Activated CD4-positive, alpha-beta T cell treated with anti-CD3 and anti-CD28 coated beads for 4 hours (primary cell): Measurements from ENCODE around the gene TULP3.
A peak's percentile ranks its signal among the peaks of the same experiment; 100 is the strongest.

Experiments used
- DNase-seq, 2 donors: peaks; one replicate each; pipeline ENCODE4 v3.0.0-alpha.2; 2020

Gene TULP3

DNA sequence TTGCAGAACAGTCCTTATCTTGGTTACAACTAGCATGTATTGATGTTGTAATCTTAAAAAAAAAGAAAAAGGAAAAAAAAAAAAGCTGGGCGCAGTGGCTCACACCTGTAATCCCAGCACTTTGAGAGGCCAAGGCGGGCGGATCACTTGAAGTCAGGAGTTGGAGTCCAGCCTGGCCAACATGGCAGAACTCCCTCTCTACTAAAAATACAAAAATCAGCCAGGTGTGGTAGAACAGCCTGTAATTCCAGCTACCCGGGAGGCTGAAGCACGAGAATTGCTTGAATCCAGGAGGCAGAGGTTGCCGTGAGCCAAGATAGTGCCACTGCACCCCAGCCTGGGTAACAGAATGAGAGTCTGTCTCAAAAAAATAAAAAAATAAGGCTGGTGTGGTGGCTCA lies 42.9 kb downstream of the TULP3 start:
- DNase-seq = no peak

DNA sequence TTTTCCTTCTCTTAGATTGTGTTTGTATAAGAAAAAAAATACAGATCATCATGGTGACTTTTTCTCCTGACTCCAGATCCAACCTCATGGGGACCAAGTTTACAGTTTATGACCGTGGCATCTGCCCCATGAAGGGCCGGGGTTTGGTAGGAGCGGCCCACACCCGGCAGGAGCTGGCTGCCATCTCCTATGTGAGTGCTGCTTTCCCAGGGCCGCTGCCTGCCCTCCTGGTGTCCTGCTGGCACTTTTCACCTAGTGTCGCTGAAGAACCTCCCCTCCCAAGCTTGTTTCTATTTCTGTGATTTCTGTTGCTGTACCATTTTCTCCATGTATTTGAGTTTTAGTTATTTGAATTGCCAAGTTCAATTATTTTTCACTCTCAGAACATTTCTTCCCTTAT lies 43.7 kb downstream of the TULP3 start:
- no peak for DNase-seq

DNA sequence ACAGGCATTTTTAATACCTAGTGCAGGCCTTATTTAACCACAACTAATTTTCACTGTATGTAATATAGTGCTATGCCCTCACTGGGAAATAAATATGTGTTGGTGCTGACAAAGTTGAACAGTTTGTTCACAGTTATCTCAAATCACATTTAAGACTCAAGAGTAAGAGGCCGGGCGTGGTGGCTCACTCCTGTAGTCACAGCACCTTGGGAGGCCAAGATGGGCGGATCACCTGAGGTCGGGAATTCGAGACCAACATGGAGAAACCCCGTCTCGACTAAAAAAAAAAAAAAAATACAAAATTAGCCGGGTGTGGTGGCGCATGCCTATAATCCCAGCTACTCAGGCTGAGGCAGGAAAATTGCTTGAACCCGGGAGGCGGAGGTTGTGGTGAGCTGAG lies 45.6 kb downstream of the TULP3 start:
- DNase-seq = no peak

DNA sequence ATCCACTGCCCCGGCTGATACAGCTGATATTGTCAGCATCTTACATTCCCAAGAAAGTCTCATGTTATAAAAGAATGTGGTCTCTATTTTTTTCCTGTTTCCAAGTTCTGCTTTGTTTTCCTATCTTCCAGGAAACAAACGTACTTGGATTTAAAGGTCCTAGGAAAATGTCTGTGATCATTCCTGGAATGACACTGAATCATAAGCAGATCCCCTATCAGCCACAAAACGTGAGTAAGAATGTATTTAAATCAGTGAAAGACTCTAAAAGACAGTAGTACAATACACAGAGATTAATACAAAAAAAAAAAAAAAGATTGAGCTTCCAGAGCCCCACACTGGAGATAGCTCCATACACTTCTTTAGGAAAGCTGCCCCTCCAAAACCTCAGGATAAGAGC lies 46.8 kb downstream of the TULP3 start:
- DNase-seq = no peak

DNA sequence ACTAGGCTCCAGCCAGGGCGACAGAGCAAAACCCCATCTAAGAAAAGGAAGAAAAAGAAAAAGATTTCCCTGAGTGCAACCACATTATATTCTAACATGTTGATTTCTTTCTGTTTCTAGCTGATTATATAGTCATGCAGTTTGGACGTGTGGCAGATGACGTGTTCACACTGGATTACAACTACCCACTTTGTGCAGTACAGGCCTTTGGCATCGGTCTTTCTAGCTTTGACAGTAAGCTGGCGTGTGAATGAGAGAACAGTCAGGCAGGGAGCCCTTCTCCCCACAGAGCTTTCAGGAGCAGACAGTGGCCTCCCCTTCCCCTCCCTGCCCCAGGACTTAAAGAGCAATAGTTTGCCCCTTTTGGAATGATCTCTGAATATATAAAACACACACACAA lies 48.5 kb downstream of the TULP3 start:
- no peak for DNase-seq

DNA sequence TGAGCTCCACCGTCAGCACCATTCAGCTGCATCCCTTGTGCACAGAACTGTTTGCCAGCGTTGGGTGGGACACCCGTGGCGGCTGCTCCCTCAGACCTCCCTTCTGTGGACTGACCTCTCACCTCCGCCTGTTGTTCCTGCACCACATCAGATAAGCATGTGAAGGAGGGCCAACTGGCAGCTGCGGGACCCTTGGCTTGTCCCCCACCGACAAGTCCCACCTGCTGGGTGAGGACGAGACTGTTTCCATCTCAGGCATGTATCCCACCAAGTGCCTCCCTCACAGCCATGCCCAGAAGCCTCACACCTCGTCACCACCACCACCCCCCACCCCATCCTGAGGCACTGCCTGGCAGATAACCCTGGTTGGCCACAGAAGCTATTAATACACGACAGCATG lies 49.9 kb downstream of the TULP3 start:
- DNase-seq = no peak

DNA sequence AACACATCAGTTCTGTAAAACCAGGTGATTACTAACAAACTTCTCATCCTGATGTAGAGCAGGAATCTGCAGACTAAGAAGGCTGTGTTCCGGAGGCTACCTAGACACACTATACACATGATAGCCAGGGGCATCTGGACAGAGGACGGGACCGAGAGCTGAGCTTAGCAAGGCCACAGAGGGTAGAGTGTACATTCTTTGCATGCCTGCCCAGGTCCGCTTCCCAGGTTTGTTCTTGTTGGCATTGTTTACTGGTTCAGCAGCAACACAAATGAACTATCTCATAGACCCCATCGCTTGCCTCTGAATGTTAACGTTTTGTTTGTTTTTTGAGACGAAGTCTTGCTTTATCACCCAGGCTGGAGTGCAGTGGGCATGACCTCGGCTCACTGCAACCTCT lies 50.8 kb downstream of the TULP3 start:
- no peak for DNase-seq

DNA sequence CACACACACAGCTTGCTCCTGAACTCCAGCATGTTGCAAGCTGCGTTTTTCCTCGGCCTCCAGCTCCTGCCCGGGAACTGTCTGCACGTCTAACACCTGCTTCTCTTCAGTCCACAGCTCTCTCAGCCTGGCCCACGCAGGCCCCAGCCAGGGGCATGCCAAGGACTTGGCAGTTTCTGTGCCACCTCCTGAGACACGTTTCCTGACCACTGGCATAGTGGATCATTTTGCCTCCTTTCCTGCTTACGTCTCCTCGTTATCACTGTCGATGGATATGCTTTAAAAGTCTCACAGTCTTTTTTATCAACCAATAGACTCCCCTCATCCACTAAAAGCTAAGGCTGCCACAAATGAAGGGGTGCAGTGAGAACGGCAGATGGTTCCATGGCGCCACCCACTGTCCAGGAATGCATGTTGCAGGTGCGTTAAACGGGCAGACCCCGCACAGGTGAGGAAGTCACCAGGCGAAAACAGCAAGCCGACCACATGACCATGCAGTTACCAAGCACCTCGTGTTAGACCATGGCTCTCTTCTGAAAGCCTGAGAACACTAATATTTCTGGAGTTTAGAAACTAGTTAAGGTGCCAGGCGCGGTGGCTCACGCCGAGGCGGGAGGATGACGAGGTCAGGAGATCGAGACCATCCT lies 53.8 kb downstream of the TULP3 start:
- DNase-seq = peak; percentile 36 to 43

DNA sequence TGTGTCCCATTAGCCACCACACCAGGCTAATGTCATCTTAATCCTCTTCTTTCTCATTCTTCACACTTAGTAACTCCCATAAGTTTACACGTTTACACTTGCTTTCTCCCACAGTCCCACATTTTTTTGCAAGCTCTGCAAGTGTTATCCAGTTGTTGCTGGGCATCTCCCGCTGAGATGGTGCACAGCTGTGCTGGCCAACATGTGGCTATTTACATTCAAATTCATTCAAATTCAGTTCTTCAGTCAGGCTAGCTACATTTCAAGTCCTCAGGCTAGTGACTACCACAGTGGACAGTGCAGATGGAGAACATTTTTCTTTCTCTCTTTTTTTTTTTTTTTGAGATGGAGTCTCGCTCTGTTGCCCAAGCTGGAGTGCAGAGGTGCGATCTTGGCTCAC lies 58.7 kb downstream of the TULP3 start:
- no peak for DNase-seq

DNA sequence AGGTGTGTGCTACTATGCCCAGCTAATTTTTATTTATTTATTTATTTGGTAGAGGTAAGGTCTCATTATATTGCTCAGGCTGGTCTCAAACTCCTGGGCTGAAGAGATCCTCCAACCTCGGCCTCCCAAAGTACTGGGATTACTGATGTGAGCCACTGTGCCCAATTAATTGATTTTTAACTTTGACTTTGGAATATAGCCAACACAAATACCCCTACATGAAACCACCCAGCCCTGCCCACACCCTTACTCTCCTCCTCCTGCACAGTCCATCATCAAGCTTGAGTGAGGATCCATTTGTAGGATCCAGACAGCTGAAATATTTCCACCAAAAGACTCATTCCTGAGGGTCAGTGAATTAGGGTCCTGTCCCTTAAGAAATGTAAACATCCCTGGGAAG lies 65.2 kb downstream of the TULP3 start:
- no peak for DNase-seq

DNA sequence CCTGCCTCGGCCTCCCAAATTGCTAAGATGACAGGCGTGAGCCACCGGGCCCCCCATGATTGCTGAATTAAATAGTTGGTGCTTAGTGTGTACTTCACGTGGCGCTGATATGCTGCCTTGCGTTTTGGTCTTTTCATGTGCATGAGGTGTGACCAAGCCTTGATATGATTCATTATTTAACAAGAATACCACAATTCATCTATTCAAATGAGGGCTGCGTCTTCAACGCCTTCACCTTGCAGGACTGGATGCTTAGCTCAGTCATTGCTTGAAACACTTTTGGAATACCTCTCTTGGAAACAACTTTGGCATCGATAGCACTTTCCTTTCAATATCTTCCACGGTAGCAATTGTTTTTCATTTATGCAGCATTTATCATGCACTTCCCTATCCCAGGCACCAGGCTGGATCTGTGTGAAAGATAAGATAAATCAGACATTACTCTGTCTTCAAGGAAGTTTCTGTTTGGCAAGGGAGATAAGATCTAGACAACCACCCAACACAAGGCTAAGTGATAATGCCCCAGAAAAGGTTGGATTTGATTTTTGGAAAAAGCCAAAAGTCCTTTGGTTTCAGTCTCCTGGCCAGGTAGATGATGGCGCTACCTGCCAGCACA lies 67.2 kb downstream of the TULP3 start:
- DNase-seq = no peak

DNA sequence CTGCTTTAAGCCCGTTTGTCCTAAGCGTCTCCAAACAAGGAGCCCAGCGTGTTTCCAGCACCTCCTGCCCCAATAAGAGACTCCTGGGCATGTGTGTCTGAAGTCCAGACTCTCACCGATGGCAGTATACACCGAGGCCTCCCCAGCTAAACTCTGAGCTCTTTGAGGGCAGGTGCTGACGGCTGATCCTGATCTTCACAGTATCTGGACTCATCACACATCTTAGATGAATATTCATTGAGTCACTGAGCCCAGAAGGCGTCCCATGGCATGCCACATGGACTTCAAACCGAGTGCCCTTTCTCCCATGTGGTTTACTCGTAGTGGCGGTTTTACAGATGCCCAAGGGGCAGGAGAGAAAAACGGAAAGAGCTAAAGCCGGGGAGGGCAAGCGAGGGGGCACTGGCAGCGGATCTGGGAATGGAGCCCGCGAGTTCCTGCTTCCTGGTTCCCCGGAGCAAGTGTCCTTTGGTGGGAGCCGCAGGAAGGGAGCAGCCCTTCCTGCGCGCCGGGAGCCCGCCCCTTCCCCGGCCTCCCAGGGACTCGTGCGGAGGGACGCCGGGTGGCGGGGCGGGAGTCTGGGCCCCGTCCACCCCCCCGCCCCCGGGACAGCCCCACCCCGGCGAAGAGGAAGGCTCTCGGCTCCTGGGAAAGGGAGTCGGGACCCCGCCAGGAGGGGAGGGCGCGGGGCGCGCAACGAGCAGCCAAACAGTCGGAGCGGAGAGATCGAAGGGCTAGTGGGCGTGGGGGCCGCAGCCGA lies 67.9 kb downstream of the TULP3 start:
- DNase-seq = no peak

DNA sequence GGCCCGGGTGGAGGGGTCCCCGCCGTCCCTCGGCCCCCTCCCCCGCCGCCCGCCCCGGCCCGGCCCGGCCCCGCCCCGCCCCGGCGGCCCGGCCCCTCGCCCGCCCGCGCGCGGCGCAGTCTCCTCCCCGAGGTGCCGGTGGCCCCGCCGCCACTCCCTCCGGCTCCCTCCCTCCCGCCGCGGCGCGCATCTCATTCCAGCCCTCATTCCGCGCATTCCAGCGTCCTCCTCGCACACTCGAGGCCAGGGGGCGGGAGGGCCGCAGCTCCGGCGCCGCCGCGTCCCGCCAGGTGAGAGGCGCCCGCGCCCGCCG lies 68.5 kb downstream of the TULP3 start, which contains the start of gene TEAD4:
TSS of gene TEAD4 (plus strand) at position 206 of the 313 bp plus-strand sequence.
- DNase-seq = no peak

DNA sequence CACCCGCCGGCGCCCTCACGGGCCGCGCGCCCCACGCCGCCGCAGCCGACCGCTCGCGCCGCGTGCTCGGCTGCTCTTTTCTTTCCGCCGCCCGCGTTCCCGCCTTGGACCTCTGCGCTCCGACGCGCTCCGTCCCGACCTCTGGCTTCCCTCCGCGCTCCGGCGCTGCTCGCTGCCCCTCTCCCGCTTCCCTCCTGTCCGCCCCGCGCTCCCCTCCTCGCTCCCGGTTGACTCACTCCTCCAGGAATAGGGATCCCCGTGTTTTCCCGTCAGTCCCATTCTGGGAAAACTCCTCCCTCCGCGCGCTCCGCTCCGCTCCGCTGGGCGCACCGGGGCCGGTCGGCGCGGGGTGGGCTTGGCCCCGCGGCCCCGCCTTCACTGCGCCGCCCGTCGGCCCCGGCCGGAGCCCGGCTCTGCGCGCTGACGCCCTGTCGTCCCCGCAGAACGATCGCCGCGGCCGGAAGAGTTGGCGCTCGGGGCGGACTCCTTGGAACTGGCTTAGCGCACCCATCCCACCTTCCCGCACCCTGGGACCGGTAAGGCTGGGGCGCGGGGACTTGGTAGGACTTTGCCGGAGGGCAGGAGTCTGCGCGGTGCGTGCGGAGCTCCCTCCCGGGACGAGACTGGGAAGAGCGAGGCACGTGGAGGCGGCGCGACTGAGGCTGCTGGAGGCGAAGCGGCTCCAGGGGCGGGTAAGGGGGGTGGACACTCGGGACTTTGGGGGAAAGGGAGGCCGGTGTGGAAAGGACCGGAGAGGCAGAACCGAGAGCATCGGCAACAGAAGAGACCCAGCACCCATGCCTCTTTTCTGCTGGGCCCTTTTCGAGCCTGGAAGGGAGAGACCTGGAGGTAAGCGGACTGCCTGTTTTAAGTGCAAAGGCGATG lies 69.1 kb downstream of the TULP3 start:
- no peak for DNase-seq

DNA sequence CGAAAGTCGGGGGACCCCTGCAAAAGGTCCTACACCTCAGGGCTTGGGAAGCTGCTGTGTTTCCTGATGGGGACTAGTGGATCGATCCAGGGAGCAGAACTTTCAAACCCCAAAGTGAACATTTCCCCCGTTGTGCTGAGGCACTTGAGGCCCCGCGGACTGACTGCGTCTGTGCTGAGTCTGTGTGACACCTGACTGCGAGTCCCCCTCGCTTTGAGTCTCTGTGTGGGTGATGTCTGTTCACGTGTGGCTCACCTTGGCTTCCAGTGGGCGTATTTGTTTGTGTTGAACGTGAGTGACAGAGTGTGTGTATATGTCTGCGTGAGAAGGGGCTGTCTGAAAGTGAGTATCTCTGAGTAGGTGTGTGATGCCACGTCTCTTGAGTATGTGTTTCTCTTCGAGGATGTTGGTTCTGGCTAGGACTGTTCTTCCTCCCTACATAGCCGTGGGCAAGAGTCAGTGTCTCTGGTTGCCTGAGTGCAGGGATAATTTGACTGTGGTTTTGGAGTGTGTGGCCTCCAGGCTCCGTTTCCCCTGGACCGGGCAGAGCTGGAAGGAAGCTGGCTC lies 69.8 kb downstream of the TULP3 start:
- DNase-seq = no peak

DNA sequence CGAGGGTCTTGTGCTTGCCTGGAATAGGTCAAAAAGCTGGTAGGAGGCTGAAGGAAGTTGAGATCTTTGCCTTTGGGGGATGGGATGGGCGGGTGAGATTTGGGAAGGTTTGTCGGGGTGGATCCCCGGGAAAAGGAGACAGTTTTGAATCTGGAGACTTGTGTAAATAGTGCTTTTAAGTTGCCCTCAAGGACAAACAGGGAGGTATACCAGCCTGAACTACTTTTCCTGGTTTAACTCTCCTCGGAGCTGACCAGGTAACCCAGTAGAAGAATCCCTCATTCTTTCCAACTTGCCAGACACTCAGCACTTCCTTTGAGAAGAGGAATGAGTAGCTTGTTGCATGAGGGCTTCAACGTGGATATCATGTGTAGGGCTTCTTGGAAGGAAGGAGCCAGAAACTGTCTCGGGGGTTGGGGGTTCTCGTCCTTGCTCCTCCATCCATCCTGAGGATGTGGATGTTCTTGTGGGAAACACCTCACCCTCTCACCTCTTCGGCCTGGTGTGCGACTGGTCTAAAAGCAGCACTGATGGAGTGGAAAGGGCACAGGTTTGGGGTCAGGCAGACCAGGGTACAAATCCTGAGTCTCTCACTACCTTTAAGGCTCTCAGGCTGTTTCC lies 70.4 kb downstream of the TULP3 start:
- no peak for DNase-seq

DNA sequence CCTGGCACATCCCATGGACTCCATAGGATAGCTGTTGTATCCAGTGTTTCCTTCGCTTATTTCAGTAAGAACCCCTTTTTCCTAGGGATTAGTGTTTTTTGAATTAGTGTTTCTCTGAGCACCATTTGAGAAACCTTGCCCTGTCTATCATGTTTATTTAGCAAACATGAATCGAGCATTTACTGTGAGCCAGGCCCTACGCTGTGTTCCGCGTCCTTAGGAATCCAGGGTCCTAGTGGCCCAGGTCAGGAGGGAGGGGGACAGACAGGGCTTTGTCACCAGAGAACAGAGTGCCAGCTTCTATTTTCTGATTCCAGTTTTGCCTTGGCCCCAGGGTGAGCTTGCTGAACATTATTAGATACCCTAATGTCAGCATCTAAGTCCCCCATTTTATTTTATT lies 71.0 kb downstream of the TULP3 start:
- no peak for DNase-seq

DNA sequence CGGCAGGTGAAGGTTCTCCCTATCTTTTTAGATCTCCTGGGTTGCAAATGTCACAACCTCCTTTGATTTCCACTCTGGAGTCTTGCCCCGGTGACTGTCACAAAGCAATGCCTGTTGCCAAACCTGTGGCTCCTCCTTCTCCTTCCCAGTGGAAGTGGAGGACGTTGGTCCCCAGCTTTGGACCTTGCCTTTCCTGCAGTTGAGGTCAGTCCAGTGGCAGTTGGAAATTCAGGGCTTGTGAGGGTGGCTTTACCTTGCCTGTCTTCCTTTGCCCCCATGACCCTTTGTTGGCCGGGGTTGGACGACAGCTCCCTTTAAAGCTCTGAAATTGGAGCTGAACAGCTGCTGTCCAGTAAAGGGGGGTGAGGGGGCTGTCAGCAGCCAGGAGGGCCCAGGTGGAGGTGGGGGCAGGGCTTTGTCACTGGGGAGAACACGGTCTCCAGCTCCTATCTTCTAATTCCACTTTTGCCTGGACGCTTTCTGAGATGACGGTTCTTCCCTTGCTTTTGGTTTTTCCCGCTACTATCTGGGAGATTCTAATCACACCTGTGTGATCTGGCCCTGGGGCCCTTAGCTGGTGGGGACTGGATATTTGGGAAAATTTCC lies 72.6 kb downstream of the TULP3 start:
- no peak for DNase-seq

DNA sequence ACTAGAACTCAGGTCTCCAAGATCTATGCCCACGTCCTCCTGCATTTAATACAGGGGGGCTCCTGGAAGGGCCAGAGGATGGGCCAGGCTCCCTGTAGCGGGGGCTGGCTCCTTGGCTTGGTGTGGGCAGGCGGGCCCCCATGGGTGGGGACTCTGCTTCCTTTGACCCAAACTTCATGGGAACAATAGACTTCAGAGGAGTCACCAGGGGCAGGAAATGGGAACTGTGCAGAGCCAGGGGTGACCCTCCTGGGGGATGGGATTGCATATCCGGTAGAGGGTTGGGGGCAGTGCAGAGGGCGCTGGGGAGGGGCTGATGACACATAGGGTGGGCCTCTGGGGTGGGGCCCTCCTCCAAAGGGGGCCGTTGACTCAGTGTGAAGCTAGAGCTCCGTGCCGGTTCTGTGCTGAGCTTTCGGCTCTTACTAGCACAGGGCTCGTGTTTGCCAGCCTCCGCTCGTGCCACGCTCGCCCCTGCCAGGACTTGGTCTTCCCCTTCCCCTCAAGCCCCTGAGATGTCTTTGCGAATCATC lies 73.1 kb downstream of the TULP3 start:
- DNase-seq = no peak

DNA sequence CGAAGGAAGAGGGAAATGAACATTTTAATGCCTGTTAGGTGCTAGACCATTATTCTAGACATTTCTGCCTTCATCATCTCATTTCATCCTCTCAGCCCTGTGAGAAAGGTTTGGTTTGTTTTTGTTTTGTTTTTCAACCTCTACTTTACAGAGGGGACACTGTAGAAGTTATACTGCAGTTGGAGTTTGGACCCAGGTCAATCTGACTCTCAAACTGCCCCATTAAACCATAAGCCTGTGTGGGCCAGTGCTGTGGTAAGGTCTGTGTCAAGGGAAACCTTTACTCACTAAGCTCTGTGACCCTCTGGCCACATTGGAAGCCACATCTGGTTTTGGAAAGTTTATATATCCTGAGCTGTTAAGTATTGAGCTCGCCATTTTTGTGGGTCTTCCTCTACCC lies 77.0 kb downstream of the TULP3 start:
- DNase-seq = no peak

DNA sequence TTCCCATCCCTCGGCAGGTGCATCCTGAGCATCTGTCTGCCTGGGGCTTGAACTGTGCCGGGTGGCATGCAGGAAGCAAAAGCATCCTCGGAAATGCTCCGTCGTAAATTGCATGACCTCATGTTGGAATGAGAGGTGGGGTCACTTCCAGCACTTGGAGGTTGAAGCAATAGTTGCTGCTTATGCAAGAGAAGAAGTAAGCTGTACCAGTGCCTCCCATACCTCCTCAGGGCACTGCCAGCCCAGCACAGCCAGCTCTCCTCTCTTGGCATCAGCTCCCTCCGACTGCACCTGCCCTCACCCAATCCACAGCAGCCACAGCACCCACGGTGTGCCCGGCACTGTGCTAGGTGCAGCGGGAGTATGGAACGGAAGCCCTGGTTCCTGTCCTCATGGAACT lies 80.1 kb downstream of the TULP3 start:
- no peak for DNase-seq

DNA sequence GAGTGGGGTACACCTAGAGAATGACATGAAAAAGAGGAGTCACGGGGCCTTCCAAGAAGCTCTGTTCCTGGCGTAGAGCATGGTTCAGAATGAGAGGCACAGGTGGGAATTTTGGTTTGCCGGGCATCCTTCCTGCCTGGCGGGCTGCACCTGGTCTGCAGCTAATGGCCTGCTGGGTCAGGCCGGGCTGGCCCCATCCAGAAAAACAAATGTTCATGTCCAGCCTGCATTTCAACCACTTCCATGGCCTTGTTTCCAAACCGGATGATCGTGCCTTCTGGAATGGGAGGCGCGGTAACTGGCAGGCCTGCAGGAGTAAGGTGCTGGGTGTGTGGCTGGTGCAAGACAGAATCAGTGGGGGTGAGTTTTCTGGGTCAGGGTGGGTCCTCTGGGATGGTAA lies 82.9 kb downstream of the TULP3 start:
- no peak for DNase-seq
